Upper lobe of left lung (tissue), 6 donors: ENCODE measurements around the gene CDK5RAP2. TPM values are rescaled to one million over a fixed set of nuclear protein-coding genes. Genes with fewer than 3 reads are reported as not detected.

Source experiments
- ATAC-seq, 2 donors: fragments of 200-7000 bp; cut with Tn5 transposase; one replicate each; pipeline ENCODE4 v1.9.1; 2022; ENCODE audit warnings: mild to moderate bottlenecking in 2 of 2, moderate library complexity in 2 of 2; ENCODE audit not compliant: low FRiP score in 2 of 2
- DNase-seq, 2 donors: peaks; one replicate each; pipeline ENCODE4 v3.0.0-alpha.2; 2019 to 2020
- H3K27ac ChIP-seq, 4 donors: fragments of 200-600 bp; sonication (generic); one replicate each; pipeline ENCODE4 v1.5.1; 2016 to 2019
- H3K27me3 ChIP-seq, 4 donors: fragments of 200-600 bp; sonication (generic); one replicate each; pipeline ENCODE4 v1.5.1; 2017 to 2019
- H3K36me3 ChIP-seq, 4 donors: fragments of 200-600 bp; sonication (generic); one replicate each; pipeline ENCODE4 v1.5.1; 2016 to 2019
- H3K4me1 ChIP-seq, 4 donors: fragments of 200-600 bp; sonication (generic); one replicate each; pipeline ENCODE4 v1.5.1; 2018 to 2019
- H3K4me3 ChIP-seq, 4 donors: fragments of 200-600 bp; sonication (generic); one replicate each; pipeline ENCODE4 v1.5.1; 2017 to 2019; ENCODE audit warnings: mild to moderate bottlenecking in 2 of 4, moderate library complexity in 1 of 4
- H3K9me3 ChIP-seq, 4 donors: fragments of 200-600 bp; sonication (generic); one replicate each; pipeline ENCODE4 v1.5.1; 2018 to 2019
- EP300 ChIP-seq, 4 donors: sonication (generic); formaldehyde crosslinking; IDR thresholded peaks; one replicate each; pipeline ENCODE4 v1.5.1; 2017; ENCODE audit warnings: antibody characterized with exemption in 4 of 4, control low read depth in 2 of 4
- POLR2A ChIP-seq, 4 donors: fragments of 450-650 bp; IDR thresholded peaks; one replicate each; pipeline ENCODE4 v1.5.1; 2016 to 2017; ENCODE audit warnings: antibody characterized with exemption in 4 of 4, mild to moderate bottlenecking in 2 of 4
- POLR2AphosphoS5 ChIP-seq, 2 donors: sonication (generic); formaldehyde crosslinking; IDR thresholded peaks; one replicate each; pipeline ENCODE4 v1.5.1; 2017; ENCODE audit warnings: antibody characterized with exemption in 2 of 2
- WGBS, 2 donors: methylation state at CpG; one replicate each; pipeline ENCODE4 v1.1.5; 2017 to 2018; 5-methylcytosine and 5-hydroxymethylcytosine counted together
- total RNA-seq, 6 donors: library from RNA; depleted of rRNA in 4 of 6; stranded (reverse); fragments of >200 nt in 4 of 6; gene quantifications; one replicate each; pipeline versions ENCODE4 v1.1.0 to v1.2.1, GENCODE V29; 2016 to 2021
- TF ChIP-seq, protein P1 (sequence below), 6 experiments: fragments of 450-650 bp in 4 of 6; fragments of 200-600 bp in 2 of 6; sonication (generic) in 2 of 6; IDR thresholded peaks; one replicate each; pipeline ENCODE4 v1.5.1; 2016 to 2019; ENCODE audit warnings: antibody characterized with exemption in 6 of 6
- donor health status: DM: no; HTN: no; CAD: no; lungs with moderate emphysema.
- donor health status: DM: no; HTN: yes; CAD: no; lungs with severe emphysema.

CDK5RAP2 gene
- total RNA-seq, 6 donors from 2014 or later, result 41.7 to 137 (median 51.6) TPM

DNA sequence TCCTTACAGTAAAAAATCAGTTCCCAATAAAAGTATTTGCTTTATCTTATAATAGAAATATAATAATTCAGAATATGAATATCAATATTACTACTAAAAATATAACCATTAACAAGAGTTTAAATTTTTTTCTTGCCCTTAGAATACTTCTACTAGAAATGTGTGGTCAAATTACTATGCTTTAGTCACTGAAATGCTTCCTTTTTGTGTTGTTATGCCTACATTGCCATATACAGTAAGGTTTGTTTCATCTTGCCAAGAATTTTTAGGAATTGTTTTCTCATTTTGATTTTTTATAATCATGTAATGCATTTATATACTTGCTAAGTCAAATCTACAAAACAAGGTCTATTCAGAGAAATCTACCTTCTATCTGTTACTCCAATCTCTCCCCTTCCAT is 181.7 kb downstream of the CDK5RAP2 start:
- Histone ChIP-seq H3K4me3 (no peak overlapping the region), H3K9me3 (no peaks in the 10 kb centered on the region)

DNA sequence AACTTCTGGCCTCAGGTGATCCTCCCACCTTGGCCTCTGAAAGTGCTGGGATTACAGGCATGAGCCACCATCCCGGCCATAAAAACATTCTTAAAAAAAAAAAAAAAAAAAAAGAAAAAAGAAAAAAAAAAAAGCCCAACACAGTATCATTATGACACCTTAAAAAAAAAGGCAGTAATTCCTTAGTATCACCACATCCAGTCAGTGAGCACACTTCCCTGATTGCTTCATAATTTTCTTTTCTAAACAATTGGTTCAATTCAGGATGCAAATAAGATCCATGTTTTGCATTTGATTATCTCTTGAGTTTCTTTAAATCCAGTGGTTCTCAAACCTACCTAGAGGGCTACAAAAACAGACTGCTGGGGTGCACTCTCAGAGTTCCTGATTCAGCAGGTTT is 182.5 kb downstream of the CDK5RAP2 start:
- DNase-seq (no peak), ATAC-seq (no peak)
- H3K36me3 ChIP-seq, result peaks cover 16 to 92% (median 68%) of the 10 kb centered on the region in 4 donors
- 93 to 96% methylated on average over 1 of the region's 1 CpG for WGBS, 2 donors
- no peak overlapping the region for H3K27ac ChIP-seq
- H3K9me3 ChIP-seq, result no peaks in the 10 kb centered on the region
- H3K4me3 ChIP-seq, result no peak overlapping the region
- no peaks in the 10 kb centered on the region for H3K27me3 ChIP-seq
- H3K4me1 ChIP-seq, result no peaks in the 10 kb centered on the region
- TF ChIP-seq, protein P1, sequence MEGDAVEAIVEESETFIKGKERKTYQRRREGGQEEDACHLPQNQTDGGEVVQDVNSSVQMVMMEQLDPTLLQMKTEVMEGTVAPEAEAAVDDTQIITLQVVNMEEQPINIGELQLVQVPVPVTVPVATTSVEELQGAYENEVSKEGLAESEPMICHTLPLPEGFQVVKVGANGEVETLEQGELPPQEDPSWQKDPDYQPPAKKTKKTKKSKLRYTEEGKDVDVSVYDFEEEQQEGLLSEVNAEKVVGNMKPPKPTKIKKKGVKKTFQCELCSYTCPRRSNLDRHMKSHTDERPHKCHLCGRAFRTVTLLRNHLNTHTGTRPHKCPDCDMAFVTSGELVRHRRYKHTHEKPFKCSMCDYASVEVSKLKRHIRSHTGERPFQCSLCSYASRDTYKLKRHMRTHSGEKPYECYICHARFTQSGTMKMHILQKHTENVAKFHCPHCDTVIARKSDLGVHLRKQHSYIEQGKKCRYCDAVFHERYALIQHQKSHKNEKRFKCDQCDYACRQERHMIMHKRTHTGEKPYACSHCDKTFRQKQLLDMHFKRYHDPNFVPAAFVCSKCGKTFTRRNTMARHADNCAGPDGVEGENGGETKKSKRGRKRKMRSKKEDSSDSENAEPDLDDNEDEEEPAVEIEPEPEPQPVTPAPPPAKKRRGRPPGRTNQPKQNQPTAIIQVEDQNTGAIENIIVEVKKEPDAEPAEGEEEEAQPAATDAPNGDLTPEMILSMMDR (IDR thresholded peaks at IDR 0.05), result no peak
- TF ChIP-seq POLR2AphosphoS5 (IDR thresholded peaks at IDR 0.05) (no peak), POLR2A (IDR thresholded peaks at IDR 0.05) (no peak), EP300 (IDR thresholded peaks at IDR 0.05) (no peak)

More for the DNA sequence above, 181.7 kb downstream of the CDK5RAP2 start:
- Histone ChIP-seq H3K27ac (no peak overlapping the region), H3K4me1 (peaks cover 0 to 3% (median 0%) of the 10 kb centered on the region in 4 donors), H3K27me3 (no peaks in the 10 kb centered on the region), H3K36me3 (peaks cover 12 to 92% (median 67%) of the 10 kb centered on the region in 4 donors)
- ATAC-seq, result no peak
- TF ChIP-seq POLR2AphosphoS5 (IDR thresholded peaks at IDR 0.05), result no peak
- TF ChIP-seq, protein P1 (IDR thresholded peaks at IDR 0.05), result no peak
- TF ChIP-seq POLR2A (IDR thresholded peaks at IDR 0.05), result no peak
- DNase-seq, result no peak

- DNase-seq (no peak), ATAC-seq (no peak)
- no peak overlapping the region for H3K27ac ChIP-seq
- no peaks in the 10 kb centered on the region for H3K9me3 ChIP-seq
- WGBS, 2 donors, result 91 to 97% methylated on average over 6 of the region's 6 CpGs
- no peaks in the 10 kb centered on the region for H3K27me3 ChIP-seq
- H3K4me3 ChIP-seq, result no peak overlapping the region
- TF ChIP-seq, protein P1 (IDR thresholded peaks at IDR 0.05), result no peak
- TF ChIP-seq EP300 (IDR thresholded peaks at IDR 0.05) (no peak), POLR2AphosphoS5 (IDR thresholded peaks at IDR 0.05) (no peak), POLR2A (IDR thresholded peaks at IDR 0.05) (no peak)
- H3K36me3 ChIP-seq, result peaks cover 16 to 92% (median 67%) of the 10 kb centered on the region in 4 donors
- no peaks in the 10 kb centered on the region for H3K4me1 ChIP-seq
Observed at GRCh38 chr9:120396931-120397330, 183.0 kb downstream of the CDK5RAP2 start.

- WGBS, 2 donors, result 77 to 81% methylated on average over 3 of the region's 3 CpGs
- ATAC-seq (no peak), DNase-seq (no peak)
- Histone ChIP-seq H3K27ac (no peak overlapping the region), H3K36me3 (peaks cover 16 to 92% (median 68%) of the 10 kb centered on the region in 4 donors), H3K4me3 (no peak overlapping the region), H3K27me3 (no peaks in the 10 kb centered on the region), H3K4me1 (no peaks in the 10 kb centered on the region), H3K9me3 (no peaks in the 10 kb centered on the region)
- no peak for TF ChIP-seq EP300 (IDR thresholded peaks at IDR 0.05)
Observed at GRCh38 chr9:120396418-120396817, 183.5 kb downstream of the CDK5RAP2 start.

DNA sequence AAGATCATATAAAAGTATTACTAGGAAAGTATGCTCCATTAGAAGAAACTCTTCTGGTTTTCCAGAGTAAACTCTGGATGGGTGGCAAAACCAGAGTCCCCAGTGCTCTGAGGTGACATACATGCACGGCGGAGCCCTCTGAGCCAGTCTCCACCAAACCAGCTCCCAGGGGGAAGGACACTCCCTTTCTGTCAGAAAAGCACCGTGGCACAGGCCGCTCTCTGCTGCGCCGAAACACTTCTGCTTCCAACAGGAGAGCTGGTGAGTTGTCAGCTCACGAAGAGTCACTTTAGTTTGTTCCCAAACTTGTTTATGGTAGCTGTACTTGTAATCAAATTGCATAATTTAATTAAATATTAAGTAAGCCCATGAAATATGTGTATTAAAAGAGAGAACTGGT is 184.6 kb downstream of the CDK5RAP2 start:
- Histone ChIP-seq H3K9me3 (no peaks in the 10 kb centered on the region), H3K27me3 (no peaks in the 10 kb centered on the region), H3K36me3 (peaks cover 17 to 94% (median 69%) of the 10 kb centered on the region in 4 donors), H3K4me3 (no peak overlapping the region), H3K27ac (no peak overlapping the region), H3K4me1 (no peaks in the 10 kb centered on the region)
- DNase-seq (no peak), ATAC-seq (no peak)
- TF ChIP-seq EP300 (IDR thresholded peaks at IDR 0.05) (no peak), POLR2AphosphoS5 (IDR thresholded peaks at IDR 0.05) (no peak), POLR2A (IDR thresholded peaks at IDR 0.05) (no peak)
- TF ChIP-seq, protein P1 (IDR thresholded peaks at IDR 0.05), result no peak
- WGBS, 2 donors, result 91 to 94% methylated on average over 7 of the region's 7 CpGs
